Nephron (organoid): ENCODE measurements around the gene PIK3AP1.

Source experiments
- H3K27ac Mint-ChIP-seq, 3 experiments: 2 replicates each; pipeline ENCODE4 v1.8.0; 2020; ENCODE audit warnings: mixed read lengths in 3 of 3, mild to moderate bottlenecking in 2 of 3, moderate library complexity in 1 of 3
- H3K27me3 Mint-ChIP-seq: 2 replicates; pipeline ENCODE4 v1.8.0; 2021; ENCODE audit warnings: low read depth, mild to moderate bottlenecking, moderate library complexity, mixed read lengths
- H3K36me3 Mint-ChIP-seq: 2 replicates; pipeline ENCODE4 v1.8.0; 2020; ENCODE audit warnings: low read depth, mixed read lengths
- H3K4me1 Mint-ChIP-seq: 2 replicates; pipeline ENCODE4 v1.8.0; 2020; ENCODE audit warnings: mixed read lengths
- H3K4me3 Mint-ChIP-seq, 3 experiments: 2 replicates each; pipeline ENCODE4 v1.8.0; 2020; ENCODE audit warnings: mild to moderate bottlenecking in 3 of 3, mixed read lengths in 3 of 3, moderate library complexity in 2 of 3
- H3K9me3 Mint-ChIP-seq: 2 replicates; pipeline ENCODE4 v1.8.0; 2020; ENCODE audit warnings: mixed read lengths
- CTCF ChIP-seq, 3 experiments: fragments of 200-600 bp; sonication (generic); IDR thresholded peaks; one replicate each; pipeline ENCODE4 v1.5.0; 2021; ENCODE audit warnings: antibody characterized with exemption in 3 of 3; ENCODE audit not compliant: unreplicated experiment in 3 of 3

The PIK3AP1 gene

GRCh38 chr10:96606216-96606615 is 114.1 kb downstream of the PIK3AP1 start:
- Mint-ChIP-seq H3K36me3 (no peaks in the 10 kb centered on the region), H3K4me1 (peaks cover 7% of the 10 kb centered on the region), H3K9me3 (no peaks in the 10 kb centered on the region), H3K27ac (no peak overlapping the region), H3K4me3 (no peak overlapping the region), H3K27me3 (no peaks in the 10 kb centered on the region)
- TF ChIP-seq CTCF (IDR thresholded peaks at IDR 0.05; ENCODE audit: unreplicated experiment in 3 of 3) = no peak

GRCh38 chr10:96600337-96600736 is 120.0 kb downstream of the PIK3AP1 start:
- H3K9me3 Mint-ChIP-seq = no peaks in the 10 kb centered on the region
- H3K36me3 Mint-ChIP-seq = no peaks in the 10 kb centered on the region
- TF ChIP-seq CTCF (IDR thresholded peaks at IDR 0.05; ENCODE audit: unreplicated experiment in 3 of 3) = no peak
- no peaks in the 10 kb centered on the region for H3K27me3 Mint-ChIP-seq
- H3K4me3 Mint-ChIP-seq = no peak overlapping the region
- no peaks in the 10 kb centered on the region for H3K4me1 Mint-ChIP-seq
- no peak overlapping the region for H3K27ac Mint-ChIP-seq

- H3K27me3 Mint-ChIP-seq = no peaks in the 10 kb centered on the region
- H3K4me3 Mint-ChIP-seq = no peak overlapping the region
- no peak for TF ChIP-seq CTCF (IDR thresholded peaks at IDR 0.05; ENCODE audit: unreplicated experiment in 3 of 3)
- H3K27ac Mint-ChIP-seq = no peak overlapping the region
- no peaks in the 10 kb centered on the region for H3K4me1 Mint-ChIP-seq
- H3K36me3 Mint-ChIP-seq = no peaks in the 10 kb centered on the region
- H3K9me3 Mint-ChIP-seq = no peaks in the 10 kb centered on the region
Observed at GRCh38 chr10:96598846-96599245, 121.5 kb downstream of the PIK3AP1 start.

GRCh38 chr10:96596422-96597407 is 123.6 kb downstream of the PIK3AP1 start:
- Mint-ChIP-seq H3K9me3 (no peaks in the 10 kb centered on the region), H3K4me3 (no peak overlapping the region), H3K36me3 (no peaks in the 10 kb centered on the region), H3K27me3 (no peaks in the 10 kb centered on the region), H3K27ac (no peak overlapping the region), H3K4me1 (no peaks in the 10 kb centered on the region)
- TF ChIP-seq CTCF (IDR thresholded peaks at IDR 0.05; ENCODE audit: unreplicated experiment in 3 of 3) = no peak

GRCh38 chr10:96595741-96596140 is 124.6 kb downstream of the PIK3AP1 start:
- no peaks in the 10 kb centered on the region for H3K27me3 Mint-ChIP-seq
- H3K36me3 Mint-ChIP-seq = no peaks in the 10 kb centered on the region
- no peaks in the 10 kb centered on the region for H3K9me3 Mint-ChIP-seq
- no peak overlapping the region for H3K27ac Mint-ChIP-seq
- H3K4me1 Mint-ChIP-seq = no peaks in the 10 kb centered on the region
- H3K4me3 Mint-ChIP-seq = no peak overlapping the region
- TF ChIP-seq CTCF (IDR thresholded peaks at IDR 0.05; ENCODE audit: unreplicated experiment in 3 of 3) = no peak

GRCh38 chr10:96591946-96592345 is 128.4 kb downstream of the PIK3AP1 start:
- Mint-ChIP-seq H3K36me3 (no peaks in the 10 kb centered on the region), H3K4me1 (no peaks in the 10 kb centered on the region), H3K9me3 (no peaks in the 10 kb centered on the region), H3K4me3 (no peak overlapping the region), H3K27me3 (no peaks in the 10 kb centered on the region), H3K27ac (no peak overlapping the region)
- TF ChIP-seq CTCF (IDR thresholded peaks at IDR 0.05; ENCODE audit: unreplicated experiment in 3 of 3) = no peak
